Neuron (in vitro differentiated cells): ENCODE results near the gene APRT.
"Not testable (repeated sequence)": the region's sequence is repeated elsewhere in the genome, so short reads cannot be mapped to it uniquely, and the experiment has no call there.

ENCODE experiments used
- H2AFZ ChIP-seq: one replicate; pipeline ENCODE4 v1.6.1; 2013; ENCODE audit warnings: low read depth, mild to moderate bottlenecking, inconsistent platforms, low read length, moderate library complexity
- H3K27me3 ChIP-seq: one replicate; pipeline ENCODE4 v1.6.1; 2013; ENCODE audit warnings: low read length; ENCODE audit not compliant: insufficient read depth
- H3K36me3 ChIP-seq: one replicate; pipeline ENCODE4 v1.6.1; 2013; ENCODE audit warnings: low read length; ENCODE audit not compliant: insufficient read depth
- H3K4me1 ChIP-seq: one replicate; pipeline ENCODE4 v1.6.1; 2013; ENCODE audit warnings: low read length; ENCODE audit not compliant: insufficient read depth
- H3K4me3 ChIP-seq: 2 replicates; pipeline ENCODE4 v1.5.1; 2013; ENCODE audit warnings: mild to moderate bottlenecking, low read length, moderate library complexity
- H3K9me3 ChIP-seq: one replicate; pipeline ENCODE4 v1.6.1; 2013; ENCODE audit warnings: low read length

APRT gene

GRCh38 chr16:88824256-88825077 lies 12.7 kb upstream of the APRT start:
- no peak overlapping the region for H3K4me3 ChIP-seq
- no peak overlapping the region for H2AFZ ChIP-seq
- no peaks in the 10 kb centered on the region for H3K36me3 ChIP-seq
- H3K4me1 ChIP-seq = no peaks in the 10 kb centered on the region
- no peaks in the 10 kb centered on the region for H3K27me3 ChIP-seq
- H3K9me3 ChIP-seq = no peaks in the 10 kb centered on the region

GRCh38 chr16:88823646-88824045 lies 11.9 kb upstream of the APRT start:
- not testable (repeated sequence) for H3K4me3 ChIP-seq, H3K36me3 ChIP-seq, H3K27me3 ChIP-seq, H2AFZ ChIP-seq, H3K9me3 ChIP-seq, H3K4me1 ChIP-seq

GRCh38 chr16:88822281-88823040 lies 10.7 kb upstream of the APRT start:
- no peaks in the 10 kb centered on the region for H3K36me3 ChIP-seq
- no peak overlapping the region for H2AFZ ChIP-seq
- no peak overlapping the region for H3K4me3 ChIP-seq
- no peaks in the 10 kb centered on the region for H3K4me1 ChIP-seq
- H3K9me3 ChIP-seq = no peaks in the 10 kb centered on the region
- no peaks in the 10 kb centered on the region for H3K27me3 ChIP-seq

- Histone ChIP-seq H3K36me3 (no peaks in the 10 kb centered on the region), H3K4me3 (no peak overlapping the region), H3K9me3 (no peaks in the 10 kb centered on the region), H3K27me3 (no peaks in the 10 kb centered on the region), H2AFZ (no peak overlapping the region), H3K4me1 (no peaks in the 10 kb centered on the region)
Measured at GRCh38 chr16:88821168-88821850, 9.6 kb upstream of the APRT start.

- no peak overlapping the region for H3K4me3 ChIP-seq
- no peak overlapping the region for H2AFZ ChIP-seq
- no peaks in the 10 kb centered on the region for H3K4me1 ChIP-seq
- no peaks in the 10 kb centered on the region for H3K36me3 ChIP-seq
- H3K9me3 ChIP-seq = no peaks in the 10 kb centered on the region
- H3K27me3 ChIP-seq = no peaks in the 10 kb centered on the region
Measured at GRCh38 chr16:88820385-88821025, 8.8 kb upstream of the APRT start.

- H3K9me3 ChIP-seq = no peaks in the 10 kb centered on the region
- H3K4me3 ChIP-seq = no peak overlapping the region
- H3K4me1 ChIP-seq = no peaks in the 10 kb centered on the region
- no peaks in the 10 kb centered on the region for H3K36me3 ChIP-seq
- H2AFZ ChIP-seq = no peak overlapping the region
- no peaks in the 10 kb centered on the region for H3K27me3 ChIP-seq
Measured at GRCh38 chr16:88819126-88819525, 7.4 kb upstream of the APRT start.

GRCh38 chr16:88818575-88818874 lies 6.8 kb upstream of the APRT start:
- H3K4me1 ChIP-seq = no peaks in the 10 kb centered on the region
- H3K36me3 ChIP-seq = no peaks in the 10 kb centered on the region
- no peak overlapping the region for H3K4me3 ChIP-seq
- H3K9me3 ChIP-seq = no peaks in the 10 kb centered on the region
- no peaks in the 10 kb centered on the region for H3K27me3 ChIP-seq
- no peak overlapping the region for H2AFZ ChIP-seq

GRCh38 chr16:88817785-88818574 lies 6.3 kb upstream of the APRT start:
- Histone ChIP-seq H3K27me3 (no peaks in the 10 kb centered on the region), H2AFZ (no peak overlapping the region), H3K4me3 (no peak overlapping the region), H3K36me3 (no peaks in the 10 kb centered on the region), H3K9me3 (no peaks in the 10 kb centered on the region), H3K4me1 (no peaks in the 10 kb centered on the region)

- H2AFZ ChIP-seq = no peak overlapping the region
Measured at GRCh38 chr16:88816736-88817535, 5.2 kb upstream of the APRT start.

GRCh38 chr16:88815901-88816589 lies 4.3 kb upstream of the APRT start:
- Histone ChIP-seq H3K9me3 (no peaks in the 10 kb centered on the region), H3K27me3 (no peaks in the 10 kb centered on the region), H3K4me3 (no peak overlapping the region), H3K4me1 (peaks cover under 1% of the 10 kb centered on the region), H2AFZ (no peak overlapping the region), H3K36me3 (no peaks in the 10 kb centered on the region)

More at GRCh38 chr16:88816736-88817535, 5.2 kb upstream of the APRT start:
- Histone ChIP-seq H3K27me3 (no peaks in the 10 kb centered on the region), H3K36me3 (no peaks in the 10 kb centered on the region), H3K9me3 (no peaks in the 10 kb centered on the region), H3K4me1 (no peaks in the 10 kb centered on the region), H3K4me3 (no peak overlapping the region)

- Histone ChIP-seq H3K36me3 (no peaks in the 10 kb centered on the region), H3K4me1 (peaks cover 8% of the 10 kb centered on the region), H3K27me3 (no peaks in the 10 kb centered on the region), H3K9me3 (no peaks in the 10 kb centered on the region), H2AFZ (no peak overlapping the region), H3K4me3 (no peak overlapping the region)
Measured at GRCh38 chr16:88815227-88815626, 3.5 kb upstream of the APRT start.
